HG02852 (cell line): ENCODE results near the gene SLIT1.

ENCODE experiments used
- ATAC-seq: cut with Tn5 transposase; IDR thresholded peaks from one replicate; pipeline ENCODE4 v1.9.1; 2021; ENCODE audit warnings: mild to moderate bottlenecking, moderate library complexity; ENCODE audit not compliant: unreplicated experiment

Gene SLIT1

GRCh38 chr10:97007417-97007816 lies 178.3 kb downstream of the SLIT1 start:
- no peak for ATAC-seq

- no peak for ATAC-seq
Measured at GRCh38 chr10:97006364-97006763, 179.4 kb downstream of the SLIT1 start.

- no peak for ATAC-seq
Measured at GRCh38 chr10:97005349-97005748, 180.4 kb downstream of the SLIT1 start.

GRCh38 chr10:97004591-97004990 lies 181.2 kb downstream of the SLIT1 start:
- ATAC-seq, result no peak

GRCh38 chr10:97003804-97004201 lies 182.0 kb downstream of the SLIT1 start:
- no peak for ATAC-seq

GRCh38 chr10:97003151-97003803 lies 182.5 kb downstream of the SLIT1 start:
- no peak for ATAC-seq

GRCh38 chr10:97002670-97003069 lies 183.1 kb downstream of the SLIT1 start:
- no peak for ATAC-seq

- no peak for ATAC-seq
Measured at GRCh38 chr10:97001183-97001991, 184.4 kb downstream of the SLIT1 start.

- no peak for ATAC-seq
Measured at GRCh38 chr10:97000487-97001182, 185.1 kb downstream of the SLIT1 start.

GRCh38 chr10:96999987-97000386 lies 185.8 kb downstream of the SLIT1 start:
- no peak for ATAC-seq

GRCh38 chr10:96999337-96999736 lies 186.4 kb downstream of the SLIT1 start:
- ATAC-seq, result no peak

- no peak for ATAC-seq
Measured at GRCh38 chr10:96998329-96998888, 187.3 kb downstream of the SLIT1 start.

GRCh38 chr10:96996275-96996965 lies 189.3 kb downstream of the SLIT1 start:
- no peak for ATAC-seq

GRCh38 chr10:96995851-96996250 lies 189.9 kb downstream of the SLIT1 start:
- ATAC-seq, result no peak

GRCh38 chr10:96992721-96993120 lies 193.0 kb downstream of the SLIT1 start:
- peak; percentile 71 for ATAC-seq

- peak; percentile 56 for ATAC-seq
Measured at GRCh38 chr10:96991313-96991841, 194.4 kb downstream of the SLIT1 start.

GRCh38 chr10:96988426-96988825 lies 197.3 kb downstream of the SLIT1 start:
- no peak for ATAC-seq

- ATAC-seq, result no peak
Measured at GRCh38 chr10:96987842-96988175, 197.9 kb downstream of the SLIT1 start.

GRCh38 chr10:96987141-96987841 lies 198.5 kb downstream of the SLIT1 start:
- no peak for ATAC-seq

- ATAC-seq, result no peak
Measured at GRCh38 chr10:96986200-96986856, 199.4 kb downstream of the SLIT1 start.
